GM18507 (cell line): ENCODE measurements around the gene ASIC4.

Experiments
- DNase-seq: peaks from one replicate; pipeline ENCODE4 v3.0.0; 2011; ENCODE audit warnings: low read depth; ENCODE audit not compliant: insufficient read length; ENCODE audit errors: extremely low spot score
- FAIRE-seq: peaks from 2 replicates; lab custom pipeline; 2011; peaks lifted over from hg19 to GRCh38; lab: Jason Lieb, UNC

Gene ASIC4

GRCh38 chr2:219575566-219576504 lies 61.6 kb downstream of the ASIC4 start:
- no peak for FAIRE-seq
- no peak for DNase-seq

GRCh38 chr2:219576505-219577388 lies 62.5 kb downstream of the ASIC4 start:
- FAIRE-seq (no peak), DNase-seq (no peak)

GRCh38 chr2:219578811-219579613 lies 64.7 kb downstream of the ASIC4 start:
- FAIRE-seq (no peak), DNase-seq (no peak)

- DNase-seq (no peak), FAIRE-seq (no peak)
Measured at GRCh38 chr2:219581346-219581745, 67.1 kb downstream of the ASIC4 start.
